ENCODE data around the gene ADD3. TPM values are rescaled to one million over a fixed set of nuclear protein-coding genes. Genes with fewer than 3 reads are reported as not detected.
A peak's percentile ranks its signal among the peaks of the same experiment; 100 is the strongest.

ADD3 gene
- total RNA-seq, 2 donors from 2014 or later: 37.9 to 40.5 TPM

DNA sequence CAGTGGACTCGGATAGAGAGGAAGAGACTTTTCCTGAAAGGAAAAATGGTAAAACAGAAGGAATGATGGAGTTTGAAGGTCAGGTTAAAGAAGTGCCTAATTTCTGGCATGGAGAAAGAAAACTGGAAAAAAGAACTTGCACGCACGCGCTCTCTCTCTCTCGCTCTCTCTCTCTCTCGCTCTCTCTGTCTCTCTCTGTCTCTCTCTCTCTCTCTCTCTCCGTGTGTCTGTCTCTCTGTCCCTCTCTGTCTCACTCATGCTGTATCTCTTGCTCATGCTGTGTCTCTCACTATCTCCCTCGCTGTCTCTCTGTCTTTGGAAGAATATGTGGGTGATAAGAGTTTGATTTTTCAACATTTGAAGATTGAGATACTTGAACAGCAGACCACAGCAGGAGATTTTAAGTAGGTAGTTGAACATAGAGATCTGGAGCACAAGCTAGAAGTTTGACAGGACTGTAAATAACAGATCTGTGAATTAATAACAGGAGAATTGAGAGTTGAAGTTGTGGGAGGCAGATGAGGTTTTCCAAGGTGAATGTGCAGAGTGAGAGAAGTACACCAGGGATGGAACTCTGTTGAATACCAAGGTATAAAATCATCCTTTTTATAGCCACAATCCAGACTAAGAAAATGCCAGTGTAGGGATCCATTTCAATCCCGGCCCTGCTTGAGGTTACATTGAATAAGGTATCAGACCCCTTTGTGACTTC, 33.1 kb downstream of the ADD3 start:
- no peak overlapping the region for H3K4me3 ChIP-seq
- H3K9me3 ChIP-seq: no peaks in the 10 kb centered on the region
- H3K36me3 ChIP-seq (replicated peaks in 1 of 2; ENCODE audit: insufficient read depth in 1 of 2, low read depth in 2 of 2): no peaks in the 10 kb centered on the region
- WGBS, 2 donors: 61 to 77% methylated on average over 9 of the region's 9 CpGs
- H3K27ac ChIP-seq: peak overlapping the region in 3 of 4 donors; percentile 14 to 61 (median 52)
- H3K27me3 ChIP-seq: no peaks in the 10 kb centered on the region
- ATAC-seq: peak; percentile 40
- DNase-seq: no peak
- TF ChIP-seq, protein P1, sequence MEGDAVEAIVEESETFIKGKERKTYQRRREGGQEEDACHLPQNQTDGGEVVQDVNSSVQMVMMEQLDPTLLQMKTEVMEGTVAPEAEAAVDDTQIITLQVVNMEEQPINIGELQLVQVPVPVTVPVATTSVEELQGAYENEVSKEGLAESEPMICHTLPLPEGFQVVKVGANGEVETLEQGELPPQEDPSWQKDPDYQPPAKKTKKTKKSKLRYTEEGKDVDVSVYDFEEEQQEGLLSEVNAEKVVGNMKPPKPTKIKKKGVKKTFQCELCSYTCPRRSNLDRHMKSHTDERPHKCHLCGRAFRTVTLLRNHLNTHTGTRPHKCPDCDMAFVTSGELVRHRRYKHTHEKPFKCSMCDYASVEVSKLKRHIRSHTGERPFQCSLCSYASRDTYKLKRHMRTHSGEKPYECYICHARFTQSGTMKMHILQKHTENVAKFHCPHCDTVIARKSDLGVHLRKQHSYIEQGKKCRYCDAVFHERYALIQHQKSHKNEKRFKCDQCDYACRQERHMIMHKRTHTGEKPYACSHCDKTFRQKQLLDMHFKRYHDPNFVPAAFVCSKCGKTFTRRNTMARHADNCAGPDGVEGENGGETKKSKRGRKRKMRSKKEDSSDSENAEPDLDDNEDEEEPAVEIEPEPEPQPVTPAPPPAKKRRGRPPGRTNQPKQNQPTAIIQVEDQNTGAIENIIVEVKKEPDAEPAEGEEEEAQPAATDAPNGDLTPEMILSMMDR (IDR thresholded peaks at IDR 0.05): no peak
- no peak for TF ChIP-seq POLR2A (IDR thresholded peaks at IDR 0.05)
- H3K4me1 ChIP-seq: peaks cover 44% of the 10 kb centered on the region
- intact Hi-C loops (cut with DNase I): no loop called here

DNA sequence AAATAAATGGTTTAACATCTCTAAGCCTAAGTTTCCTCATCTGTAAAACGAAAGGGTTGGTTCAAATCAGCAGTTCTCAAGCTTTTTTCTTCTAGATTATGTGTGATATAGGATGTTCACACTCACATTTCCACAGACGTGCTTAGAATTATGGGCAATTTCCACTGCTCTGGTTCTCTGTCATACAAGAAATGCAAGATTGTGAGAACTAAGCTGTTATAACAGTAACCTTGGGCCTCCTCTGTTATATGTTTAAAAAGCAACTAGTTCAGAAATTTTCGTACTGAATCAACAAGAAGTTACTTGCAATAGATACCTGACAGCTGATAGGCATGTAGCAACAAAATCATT, 33.7 kb downstream of the ADD3 start:
- H3K4me3 ChIP-seq: no peak overlapping the region
- H3K36me3 ChIP-seq (replicated peaks in 1 of 2; ENCODE audit: insufficient read depth in 1 of 2, low read depth in 2 of 2): no peaks in the 10 kb centered on the region
- H3K27me3 ChIP-seq: no peaks in the 10 kb centered on the region
- intact Hi-C loops (cut with DNase I): no loop called here
- WGBS, 2 donors: 29 to 46% methylated on average over 3 of the region's 3 CpGs
- DNase-seq (no peak), ATAC-seq (no peak)
- TF ChIP-seq POLR2A (IDR thresholded peaks at IDR 0.05): no peak
- TF ChIP-seq, protein P1 (IDR thresholded peaks at IDR 0.05): no peak
- peak overlapping the region in 2 of 4 donors; percentile 52 to 61 for H3K27ac ChIP-seq
- H3K9me3 ChIP-seq: no peaks in the 10 kb centered on the region
- peaks cover 44% of the 10 kb centered on the region for H3K4me1 ChIP-seq

DNA sequence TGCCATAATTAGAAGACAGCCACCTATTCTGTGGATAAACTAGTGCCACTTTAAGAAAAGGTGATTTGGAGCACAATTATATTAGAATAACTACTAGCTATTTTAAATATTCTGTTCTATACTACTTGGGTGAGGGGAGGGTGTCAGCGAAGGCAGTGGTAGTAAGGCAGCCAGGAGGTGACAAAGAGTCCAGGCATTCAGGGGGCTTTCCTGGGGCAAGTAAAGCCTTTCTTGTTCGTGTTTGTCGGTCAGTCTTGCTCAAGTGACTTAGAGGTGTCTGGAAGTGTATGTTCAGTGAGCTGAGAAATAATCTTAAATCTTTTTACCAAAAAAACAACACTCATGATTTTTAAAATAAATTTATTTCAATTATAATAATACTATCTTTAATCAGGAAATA, 34.4 kb downstream of the ADD3 start:
- no peak for TF ChIP-seq POLR2A (IDR thresholded peaks at IDR 0.05)
- TF ChIP-seq, protein P1 (IDR thresholded peaks at IDR 0.05): no peak
- H3K36me3 ChIP-seq (replicated peaks in 1 of 2; ENCODE audit: insufficient read depth in 1 of 2, low read depth in 2 of 2): no peaks in the 10 kb centered on the region
- H3K27ac ChIP-seq: peak overlapping the region in 2 of 4 donors; percentile 20 to 61
- no peaks in the 10 kb centered on the region for H3K27me3 ChIP-seq
- intact Hi-C loops (cut with DNase I): no loop called here
- H3K9me3 ChIP-seq: no peaks in the 10 kb centered on the region
- DNase-seq (no peak), ATAC-seq (no peak)
- H3K4me1 ChIP-seq: peaks cover 44% of the 10 kb centered on the region
- no peak overlapping the region for H3K4me3 ChIP-seq
- WGBS, 2 donors: 67 to 77% methylated on average over 3 of the region's 3 CpGs

DNA sequence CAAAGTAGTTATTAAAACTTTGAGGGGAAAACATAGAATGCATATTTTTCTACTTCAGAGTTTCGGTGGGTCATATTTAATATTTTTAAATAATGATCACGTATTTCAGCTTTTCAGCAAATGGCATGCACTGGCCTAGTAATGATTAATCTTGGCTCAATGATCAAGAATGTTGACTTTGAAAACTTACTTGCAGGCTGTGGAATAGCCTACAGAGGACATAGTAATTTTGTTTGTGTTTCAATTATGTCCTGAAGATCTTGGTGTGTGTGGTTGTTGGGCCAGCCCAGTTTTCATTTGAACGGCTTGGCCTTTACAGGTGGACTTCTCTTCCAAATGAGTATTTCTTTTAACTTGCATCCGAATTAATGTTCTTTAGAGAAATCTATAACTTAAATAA, 35.1 kb downstream of the ADD3 start:
- DNase-seq (no peak), ATAC-seq (peak; percentile 63)
- no peaks in the 10 kb centered on the region for H3K27me3 ChIP-seq
- 30 to 36% methylated on average over 4 of the region's 4 CpGs for WGBS, 2 donors
- no peak overlapping the region for H3K4me3 ChIP-seq
- intact Hi-C loops (cut with DNase I): no loop called here
- TF ChIP-seq POLR2A (IDR thresholded peaks at IDR 0.05): no peak
- no peaks in the 10 kb centered on the region for H3K9me3 ChIP-seq
- peaks cover 44% of the 10 kb centered on the region for H3K4me1 ChIP-seq
- H3K27ac ChIP-seq: peak overlapping the region in 1 of 4 donors; percentile 61
- no peaks in the 10 kb centered on the region for H3K36me3 ChIP-seq (replicated peaks in 1 of 2; ENCODE audit: insufficient read depth in 1 of 2, low read depth in 2 of 2)

DNA sequence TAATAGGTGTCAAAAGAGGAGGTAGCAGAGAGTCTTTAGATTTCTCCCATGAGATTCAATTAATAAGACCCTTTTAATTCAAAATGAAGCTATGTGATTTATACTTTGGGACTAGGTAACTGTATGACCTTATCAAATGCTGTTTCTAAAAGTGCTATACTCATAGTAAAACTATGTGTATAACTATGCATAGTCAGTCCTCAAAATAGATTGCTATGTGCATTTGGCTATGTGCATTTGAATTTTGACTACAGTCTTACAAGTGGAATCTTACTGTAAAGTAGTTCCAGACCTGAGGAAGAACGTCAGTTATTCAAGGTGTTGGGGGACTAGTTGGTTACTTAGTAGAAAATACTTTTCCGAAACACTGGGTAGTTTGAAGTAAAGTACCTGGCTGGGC, 36.9 kb downstream of the ADD3 start:
- H3K4me3 ChIP-seq: no peak overlapping the region
- DNase-seq: no peak
- peaks cover 37% of the 10 kb centered on the region for H3K4me1 ChIP-seq
- whole genome bisulfite sequencing, 2 donors: 95 to 98% methylated on average over 2 of the region's 2 CpGs
- no peak overlapping the region for H3K27ac ChIP-seq
- intact Hi-C loops (cut with DNase I): no loop called here
- H3K36me3 ChIP-seq (replicated peaks in 1 of 2; ENCODE audit: insufficient read depth in 1 of 2, low read depth in 2 of 2): no peaks in the 10 kb centered on the region
- H3K27me3 ChIP-seq: no peaks in the 10 kb centered on the region
- no peak for TF ChIP-seq POLR2A (IDR thresholded peaks at IDR 0.05)
- TF ChIP-seq, protein P1 (IDR thresholded peaks at IDR 0.05): no peak
- no peak for ATAC-seq
- peaks cover 0 to 3% (median 0%) of the 10 kb centered on the region in 3 donors for H3K9me3 ChIP-seq

Data from body of pancreas (tissue), 4 donors.